Renal pelvis (tissue), 4 donors: Measurements from ENCODE around the gene DHX34. TPM values are rescaled to one million over a fixed set of nuclear protein-coding genes. Genes with fewer than 3 reads are reported as not detected.

Experiments
- DNase-seq: peaks from one replicate; pipeline ENCODE4 v3.0.0-alpha.2; 2013
- polyA plus RNA-seq, 3 donors: library from polyadenylated mRNA; unstranded; fragments of 120-200 nt; gene quantifications; one replicate each; pipeline ENCODE4 v1.2.1, GENCODE V29; 2013; ENCODE audit not compliant: insufficient read length in 3 of 3

Gene DHX34
- polyA plus RNA-seq, 3 donors = 18.3 to 20.4 (median 18.4) TPM

GRCh38 chr19:47416643-47416985 lies 67.5 kb downstream of the DHX34 start:
- DNase-seq = no peak

GRCh38 chr19:47417107-47417745 lies 68.1 kb downstream of the DHX34 start:
- no peak for DNase-seq

- DNase-seq = no peak
Measured at GRCh38 chr19:47417746-47418691, 68.9 kb downstream of the DHX34 start.

- no peak for DNase-seq
Measured at GRCh38 chr19:47418692-47419029, 69.5 kb downstream of the DHX34 start.

- no peak for DNase-seq
Measured at GRCh38 chr19:47419030-47419783, 70.1 kb downstream of the DHX34 start, which contains the start of gene MEIS3. Gene MEIS3 (minus strand): TSS chr19:47419527. CDS start chr19:47419081, 446 bp downstream.

GRCh38 chr19:47419789-47420188 lies 70.7 kb downstream of the DHX34 start:
- no peak for DNase-seq

GRCh38 chr19:47421244-47421786 lies 72.2 kb downstream of the DHX34 start:
- no peak for DNase-seq

- peak; percentile 63 for DNase-seq
Measured at GRCh38 chr19:47421844-47422395, 72.8 kb downstream of the DHX34 start.

GRCh38 chr19:47422417-47423163 lies 73.5 kb downstream of the DHX34 start:
- no peak for DNase-seq

- DNase-seq = no peak
Measured at GRCh38 chr19:47423203-47423882, 74.2 kb downstream of the DHX34 start.

GRCh38 chr19:47427241-47428176 lies 78.4 kb downstream of the DHX34 start:
- no peak for DNase-seq

GRCh38 chr19:47428177-47428894 lies 79.2 kb downstream of the DHX34 start:
- DNase-seq = peak; percentile 90

GRCh38 chr19:47429140-47429793 lies 80.2 kb downstream of the DHX34 start:
- DNase-seq = no peak

GRCh38 chr19:47430041-47430802 lies 81.1 kb downstream of the DHX34 start:
- DNase-seq = no peak

GRCh38 chr19:47432091-47432490 lies 83.0 kb downstream of the DHX34 start:
- no peak for DNase-seq
